Measurements from ENCODE around the gene PCDHGB1. TPM values are rescaled to one million over a fixed set of nuclear protein-coding genes. Genes with fewer than 3 reads are reported as not detected.
"Not testable (repeated sequence)": the region's sequence is repeated elsewhere in the genome, so short reads cannot be mapped to it uniquely, and the experiment has no call there.

PCDHGB1 gene
- total RNA-seq, 1 donor from 2014 or later = 4.0 TPM

GRCh38 chr5:141382469-141383294 lies 32.8 kb downstream of the PCDHGB1 start, which contains the start of gene PCDHGA7:
Gene PCDHGA7, plus strand, starts transcription at chr5:141382742. Its CDS starts 158 bp downstream, at chr5:141382900.
- DNase-seq (ENCODE audit: low read depth) = peak; percentile 2

GRCh38 chr5:141383345-141383744 lies 33.4 kb downstream of the PCDHGB1 start:
- no peak for DNase-seq (ENCODE audit: low read depth)

GRCh38 chr5:141384471-141385267 lies 34.8 kb downstream of the PCDHGB1 start:
- DNase-seq (ENCODE audit: low read depth) = no peak

- DNase-seq (ENCODE audit: low read depth) = peak; percentile 6
Measured at GRCh38 chr5:141387557-141388311, 37.8 kb downstream of the PCDHGB1 start, which contains the start of gene PCDHGB4. Gene PCDHGB4, plus strand, starts transcription at chr5:141387698. Its CDS starts 187 bp downstream, at chr5:141387885.

- DNase-seq (ENCODE audit: low read depth) = no peak
Measured at GRCh38 chr5:141388661-141389060, 38.8 kb downstream of the PCDHGB1 start.

GRCh38 chr5:141389153-141390042 lies 39.5 kb downstream of the PCDHGB1 start:
- DNase-seq (ENCODE audit: low read depth) = no peak

GRCh38 chr5:141392429-141393198 lies 42.7 kb downstream of the PCDHGB1 start, which contains the start of gene PCDHGA8:
Gene PCDHGA8, plus strand, starts transcription at chr5:141392633. Its CDS starts 181 bp downstream, at chr5:141392814.
- no peak for DNase-seq (ENCODE audit: low read depth)

- DNase-seq (ENCODE audit: low read depth) = no peak
Measured at GRCh38 chr5:141393267-141393666, 43.4 kb downstream of the PCDHGB1 start.

GRCh38 chr5:141394401-141395187 lies 44.7 kb downstream of the PCDHGB1 start:
- DNase-seq (ENCODE audit: low read depth) = not testable (repeated sequence)

- DNase-seq (ENCODE audit: low read depth) = peak; percentile 27
Measured at GRCh38 chr5:141397756-141398551, 48.1 kb downstream of the PCDHGB1 start, which contains the start of gene PCDHGB5. Gene PCDHGB5, plus strand, starts transcription at chr5:141397947. Its CDS starts 181 bp downstream, at chr5:141398128.

GRCh38 chr5:141398608-141399007 lies 48.7 kb downstream of the PCDHGB1 start:
- no peak for DNase-seq (ENCODE audit: low read depth)

- no peak for DNase-seq (ENCODE audit: low read depth)
Measured at GRCh38 chr5:141399555-141400258, 49.8 kb downstream of the PCDHGB1 start.

Other genes with a start within 250 kb of the PCDHGB1 start
- 0.52 and 2.9 TPM in 2 replicates for gene PCDHB3, start 249.6 kb upstream of the PCDHGB1 start, total RNA-seq
- 0.35 and 1.4 TPM in 2 replicates for gene PCDHB4, start 228.3 kb upstream of the PCDHGB1 start, total RNA-seq
- gene PCDHB5, start 214.9 kb upstream of the PCDHGB1 start, total RNA-seq = 0.35 and 10.0 TPM in 2 replicates
- gene PCDHB6, start 200.0 kb upstream of the PCDHGB1 start, total RNA-seq = 0.17 and 0.40 TPM in 2 replicates
- under 0.01 and 0.85 TPM in 2 replicates for gene PCDHB7, start 177.5 kb upstream of the PCDHGB1 start, total RNA-seq
- 0.17 and 0.55 TPM in 2 replicates for gene PCDHB8, start 172.3 kb upstream of the PCDHGB1 start, total RNA-seq
- 0.17 and 1.4 TPM in 2 replicates for gene PCDHB16, start 167.7 kb upstream of the PCDHGB1 start, total RNA-seq
- gene PCDHB9, start 162.9 kb upstream of the PCDHGB1 start, total RNA-seq = 0.17 and 0.60 TPM in 2 replicates
- gene PCDHB10, start 157.7 kb upstream of the PCDHGB1 start, total RNA-seq = 0.35 and 0.85 TPM in 2 replicates
- gene PCDHB11, start 150.5 kb upstream of the PCDHGB1 start, total RNA-seq = 0.17 and 1.6 TPM in 2 replicates
- 1.2 TPM in 1 of 2 replicates, not detected in the other for gene PCDHB12, start 141.4 kb upstream of the PCDHGB1 start, total RNA-seq
- gene PCDHB13, start 136.2 kb upstream of the PCDHGB1 start, total RNA-seq = 0.17 and 2.9 TPM in 2 replicates
- 0.35 and 3.5 TPM in 2 replicates for gene PCDHB14, start 126.8 kb upstream of the PCDHGB1 start, total RNA-seq
- under 0.01 and 1.3 TPM in 2 replicates for gene PCDHB15, start 104.7 kb upstream of the PCDHGB1 start, total RNA-seq
- gene SLC25A2, start 46.0 kb upstream of the PCDHGB1 start, total RNA-seq = 0.20 and 1.0 TPM in 2 replicates
- 68.9 and 99.9 TPM in 2 replicates for gene TAF7, start 29.3 kb upstream of the PCDHGB1 start, total RNA-seq
- under 0.01 and 0.80 TPM in 2 replicates for gene PCDHGA1, start 19.6 kb upstream of the PCDHGB1 start, total RNA-seq
- 1.2 and 3.1 TPM in 2 replicates for gene PCDHGA2, start 11.3 kb upstream of the PCDHGB1 start, total RNA-seq
- 0.17 and 1.0 TPM in 2 replicates for gene PCDHGA3, start 6.3 kb upstream of the PCDHGB1 start, total RNA-seq
- gene PCDHGA4, start 4.9 kb downstream of the PCDHGB1 start, total RNA-seq = 0.87 and 2.1 TPM in 2 replicates
- gene PCDHGB2, start 9.9 kb downstream of the PCDHGB1 start, total RNA-seq = 0.35 and 2.7 TPM in 2 replicates
- under 0.01 and 1.3 TPM in 2 replicates for gene PCDHGA5, start 14.1 kb downstream of the PCDHGB1 start, total RNA-seq
- 0.52 and 2.3 TPM in 2 replicates for gene PCDHGB3, start 20.1 kb downstream of the PCDHGB1 start, total RNA-seq
- gene PCDHGA6, start 23.8 kb downstream of the PCDHGB1 start, total RNA-seq = 0.69 and 2.1 TPM in 2 replicates
- gene PCDHGA7, start 32.6 kb downstream of the PCDHGB1 start, total RNA-seq = 0.52 and 2.3 TPM in 2 replicates
- gene PCDHGB4, start 37.6 kb downstream of the PCDHGB1 start, total RNA-seq = 4.9 and 12.5 TPM in 2 replicates
- 0.69 and 1.6 TPM in 2 replicates for gene PCDHGA8, start 42.5 kb downstream of the PCDHGB1 start, total RNA-seq
- gene PCDHGB5, start 47.8 kb downstream of the PCDHGB1 start, total RNA-seq = 9.4 and 17.8 TPM in 2 replicates
- 0.52 and 3.2 TPM in 2 replicates for gene PCDHGA9, start 52.7 kb downstream of the PCDHGB1 start, total RNA-seq
- 1.0 and 2.3 TPM in 2 replicates for gene PCDHGB6, start 57.9 kb downstream of the PCDHGB1 start, total RNA-seq
- 0.52 and 5.1 TPM in 2 replicates for gene PCDHGA10, start 62.9 kb downstream of the PCDHGB1 start, total RNA-seq
- gene PCDHGB7, start 67.6 kb downstream of the PCDHGB1 start, total RNA-seq = 1.7 and 10.4 TPM in 2 replicates
- 1.4 and 3.1 TPM in 2 replicates for gene PCDHGA11, start 71.0 kb downstream of the PCDHGB1 start, total RNA-seq
- gene PCDHGA12, start 80.4 kb downstream of the PCDHGB1 start, total RNA-seq = 0.52 and 1.7 TPM in 2 replicates
- 11.8 and 23.6 TPM in 2 replicates for gene PCDHGC3, start 125.9 kb downstream of the PCDHGB1 start, total RNA-seq
- gene PCDHGC4, start 134.9 kb downstream of the PCDHGB1 start, total RNA-seq = 1.1 TPM in 1 of 2 replicates, not detected in the other
- gene PCDHGC5, start 139.0 kb downstream of the PCDHGB1 start, total RNA-seq = 0.17 and 0.80 TPM in 2 replicates